Measurements from ENCODE around the gene LYG2.

DNA sequence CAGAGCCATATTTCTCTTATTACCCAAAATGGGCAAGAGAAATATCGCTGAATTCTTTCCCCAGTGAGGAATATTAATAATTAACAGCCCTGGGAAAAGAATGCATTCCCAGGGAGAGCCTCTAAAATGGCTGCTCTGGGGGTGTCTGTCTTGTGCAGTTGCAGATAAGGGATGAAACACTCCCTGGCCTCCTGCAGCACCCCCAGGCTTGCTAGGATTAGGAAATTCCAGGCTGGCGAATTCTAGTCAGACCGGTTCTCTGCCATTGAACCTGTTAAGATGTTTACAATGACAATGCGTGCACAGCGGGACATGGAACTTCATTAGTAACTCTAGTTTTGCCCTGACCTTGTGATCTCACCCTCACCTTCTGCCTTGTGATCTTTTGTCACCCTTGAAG, 50.0 kb downstream of the LYG2 start:
- TF ChIP-seq POLR2AphosphoS5 (IDR thresholded peaks at IDR 0.05): no peak
- TF ChIP-seq, protein P1, sequence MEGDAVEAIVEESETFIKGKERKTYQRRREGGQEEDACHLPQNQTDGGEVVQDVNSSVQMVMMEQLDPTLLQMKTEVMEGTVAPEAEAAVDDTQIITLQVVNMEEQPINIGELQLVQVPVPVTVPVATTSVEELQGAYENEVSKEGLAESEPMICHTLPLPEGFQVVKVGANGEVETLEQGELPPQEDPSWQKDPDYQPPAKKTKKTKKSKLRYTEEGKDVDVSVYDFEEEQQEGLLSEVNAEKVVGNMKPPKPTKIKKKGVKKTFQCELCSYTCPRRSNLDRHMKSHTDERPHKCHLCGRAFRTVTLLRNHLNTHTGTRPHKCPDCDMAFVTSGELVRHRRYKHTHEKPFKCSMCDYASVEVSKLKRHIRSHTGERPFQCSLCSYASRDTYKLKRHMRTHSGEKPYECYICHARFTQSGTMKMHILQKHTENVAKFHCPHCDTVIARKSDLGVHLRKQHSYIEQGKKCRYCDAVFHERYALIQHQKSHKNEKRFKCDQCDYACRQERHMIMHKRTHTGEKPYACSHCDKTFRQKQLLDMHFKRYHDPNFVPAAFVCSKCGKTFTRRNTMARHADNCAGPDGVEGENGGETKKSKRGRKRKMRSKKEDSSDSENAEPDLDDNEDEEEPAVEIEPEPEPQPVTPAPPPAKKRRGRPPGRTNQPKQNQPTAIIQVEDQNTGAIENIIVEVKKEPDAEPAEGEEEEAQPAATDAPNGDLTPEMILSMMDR (IDR thresholded peaks at IDR 0.05 in 8 of 11, conservative IDR thresholded peaks at IDR 0.05 in 3 of 11): no peak
